Astrocyte of the cerebellum (primary cell): ENCODE measurements around the gene CLCN6.

Experiments
- DNase-seq: peaks from one replicate; pipeline ENCODE4 v3.0.0-alpha.2; 2011; ENCODE audit warnings: low read depth
- H3K4me3 ChIP-seq: 2 replicates; pipeline ENCODE4 v1.5.1; 2011; ENCODE audit warnings: mild to moderate bottlenecking, low read depth, low read length, moderate library complexity
- CTCF ChIP-seq: IDR thresholded peaks from 2 replicates; pipeline ENCODE4 v1.5.1; 2012; ENCODE audit warnings: low read length, low read depth, moderate library complexity, mild to moderate bottlenecking; ENCODE audit errors: missing control alignments
- in situ Hi-C: cut with HindIII; loops from 2 replicates; pipeline ENCODE4 v1.10.0; 2017; ENCODE audit warnings: low sequenced_read_pairs

The CLCN6 gene

GRCh38 chr1:11764519-11764918 is 41.5 kb upstream of the CLCN6 start:
- H3K4me3 ChIP-seq, result no peak overlapping the region
- in situ Hi-C loops, result no loop called here
- no peak for TF ChIP-seq CTCF
- no peak for DNase-seq

- TF ChIP-seq CTCF, result no peak
- no peak overlapping the region for H3K4me3 ChIP-seq
- DNase-seq, result no peak
- in situ Hi-C loops, result no loop called here
Observed at GRCh38 chr1:11765661-11766428, 40.1 kb upstream of the CLCN6 start.

GRCh38 chr1:11766429-11766776 is 39.6 kb upstream of the CLCN6 start:
- H3K4me3 ChIP-seq, result no peak overlapping the region
- in situ Hi-C loops, result no loop called here
- DNase-seq, result no peak
- TF ChIP-seq CTCF, result no peak

- DNase-seq, result no peak
- in situ Hi-C loops, result no loop called here
- no peak for TF ChIP-seq CTCF
- H3K4me3 ChIP-seq, result no peak overlapping the region
Observed at GRCh38 chr1:11767922-11768704, 37.9 kb upstream of the CLCN6 start.

GRCh38 chr1:11768821-11769220 is 37.2 kb upstream of the CLCN6 start:
- DNase-seq, result no peak
- in situ Hi-C loops, result no loop called here
- TF ChIP-seq CTCF, result no peak
- no peak overlapping the region for H3K4me3 ChIP-seq

GRCh38 chr1:11769274-11769673 is 36.7 kb upstream of the CLCN6 start:
- no peak overlapping the region for H3K4me3 ChIP-seq
- in situ Hi-C loops, result no loop called here
- no peak for DNase-seq
- no peak for TF ChIP-seq CTCF
